ENCODE data around the gene C5orf46.

The C5orf46 gene

DNA sequence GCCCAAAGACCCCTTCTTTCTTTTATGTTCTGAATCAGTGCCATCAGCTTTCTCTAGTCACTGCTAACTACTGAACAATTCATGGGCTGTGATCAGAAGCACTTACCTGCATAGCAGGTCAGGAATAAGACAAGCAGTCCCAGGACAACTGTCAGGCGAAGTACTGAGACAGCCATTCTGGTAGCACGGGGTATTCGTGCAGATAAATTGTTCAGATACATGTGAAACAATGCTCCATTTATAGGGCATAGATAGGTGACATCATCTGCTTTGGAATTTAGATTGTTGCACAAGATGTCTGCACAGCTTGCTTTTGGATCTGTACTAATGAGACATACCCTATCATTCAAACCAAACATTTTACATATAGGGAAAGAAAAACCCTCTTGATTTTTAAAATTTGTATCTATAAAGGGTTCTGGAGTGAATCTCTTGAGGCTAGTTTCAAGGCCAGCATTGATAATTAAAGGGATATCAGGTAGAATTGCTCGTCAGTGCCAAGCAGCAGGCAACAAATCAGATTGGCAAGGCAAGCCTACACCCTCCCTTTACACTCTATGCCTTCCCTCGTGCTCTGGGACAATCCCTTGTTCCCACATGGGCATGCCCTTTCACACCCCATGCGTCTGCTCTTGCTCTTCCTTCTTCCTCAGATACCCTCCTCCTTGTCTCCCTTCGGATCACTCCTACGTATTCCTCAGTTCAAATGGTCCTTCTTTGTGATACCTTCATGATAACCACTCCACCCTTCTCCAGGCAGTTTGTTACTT, at the start of gene C5orf46:
C5orf46 (minus strand) TSS at position 213 of the 770 bp plus-strand sequence; CDS start at position 176, 37 bp downstream.
- TF ChIP-seq, protein P1, sequence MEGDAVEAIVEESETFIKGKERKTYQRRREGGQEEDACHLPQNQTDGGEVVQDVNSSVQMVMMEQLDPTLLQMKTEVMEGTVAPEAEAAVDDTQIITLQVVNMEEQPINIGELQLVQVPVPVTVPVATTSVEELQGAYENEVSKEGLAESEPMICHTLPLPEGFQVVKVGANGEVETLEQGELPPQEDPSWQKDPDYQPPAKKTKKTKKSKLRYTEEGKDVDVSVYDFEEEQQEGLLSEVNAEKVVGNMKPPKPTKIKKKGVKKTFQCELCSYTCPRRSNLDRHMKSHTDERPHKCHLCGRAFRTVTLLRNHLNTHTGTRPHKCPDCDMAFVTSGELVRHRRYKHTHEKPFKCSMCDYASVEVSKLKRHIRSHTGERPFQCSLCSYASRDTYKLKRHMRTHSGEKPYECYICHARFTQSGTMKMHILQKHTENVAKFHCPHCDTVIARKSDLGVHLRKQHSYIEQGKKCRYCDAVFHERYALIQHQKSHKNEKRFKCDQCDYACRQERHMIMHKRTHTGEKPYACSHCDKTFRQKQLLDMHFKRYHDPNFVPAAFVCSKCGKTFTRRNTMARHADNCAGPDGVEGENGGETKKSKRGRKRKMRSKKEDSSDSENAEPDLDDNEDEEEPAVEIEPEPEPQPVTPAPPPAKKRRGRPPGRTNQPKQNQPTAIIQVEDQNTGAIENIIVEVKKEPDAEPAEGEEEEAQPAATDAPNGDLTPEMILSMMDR (conservative IDR thresholded peaks at IDR 0.05), result no peak
- no peak within 1 kb of the TSS; the same call in 1 of the 2 replicates for H3K27ac ChIP-seq

DNA sequence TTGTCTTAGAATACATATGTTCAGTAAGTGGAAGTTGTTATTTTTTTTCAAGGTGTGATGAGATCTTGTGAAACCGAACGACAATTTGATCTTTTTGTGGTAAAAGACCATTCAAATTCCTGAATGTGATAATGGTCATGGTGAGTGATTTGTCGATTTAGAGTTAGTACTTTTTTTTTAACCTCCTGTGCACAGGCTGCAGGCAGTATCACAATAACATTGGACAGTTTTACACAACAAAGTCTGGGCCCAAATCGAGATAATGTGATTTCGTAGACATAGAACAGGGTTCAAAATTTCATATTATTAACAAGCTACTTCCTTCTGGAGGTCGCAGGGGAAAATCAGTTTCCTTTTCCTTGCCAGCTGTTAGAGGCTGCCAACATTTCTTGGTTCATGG, 48.6 kb upstream of the C5orf46 start:
- H3K27ac ChIP-seq, result no peak overlapping the region
- TF ChIP-seq, protein P1 (conservative IDR thresholded peaks at IDR 0.05), result no peak

DNA sequence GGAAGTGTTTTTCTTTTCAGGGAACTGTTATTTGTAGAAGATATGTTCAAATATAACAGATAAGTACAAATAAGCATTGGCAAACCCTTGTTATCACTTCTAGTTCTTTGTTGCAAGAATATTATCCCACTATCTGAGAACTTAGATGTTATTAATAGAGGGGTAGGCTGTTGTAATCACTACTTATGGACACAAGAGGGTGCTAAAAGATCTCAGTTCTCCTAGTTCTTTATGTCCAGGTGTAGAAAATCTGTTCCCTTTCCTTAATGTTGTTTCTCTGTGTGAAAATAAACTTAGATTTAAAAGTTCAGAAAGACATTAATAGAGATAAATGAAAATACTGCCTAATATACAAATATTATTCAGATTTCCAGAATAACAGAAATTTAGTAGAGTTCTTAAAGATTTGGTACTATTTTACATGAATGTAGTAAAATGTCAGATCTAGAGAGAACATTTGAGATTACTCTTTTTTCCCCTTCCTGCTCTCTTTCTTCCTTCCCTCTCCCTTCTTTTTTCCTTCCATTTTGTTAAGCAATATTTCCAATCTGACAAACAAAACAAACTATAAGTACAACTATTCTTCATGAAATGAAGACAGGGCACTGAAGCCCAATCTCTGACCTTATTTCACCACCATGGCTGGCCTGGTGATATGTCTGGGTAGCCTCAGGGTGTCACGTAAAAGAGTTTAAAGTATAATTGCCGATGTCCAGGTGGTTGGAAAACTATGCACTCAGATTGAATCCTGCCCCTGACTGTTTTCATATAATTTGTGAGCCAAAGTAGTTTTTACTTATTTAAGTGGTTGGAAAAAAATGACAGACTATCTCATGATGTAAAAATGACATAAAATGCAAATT, 43.6 kb upstream of the C5orf46 start:
- TF ChIP-seq, protein P1 (conservative IDR thresholded peaks at IDR 0.05), result peak; percentile 72
- H3K27ac ChIP-seq, result no peak overlapping the region

DNA sequence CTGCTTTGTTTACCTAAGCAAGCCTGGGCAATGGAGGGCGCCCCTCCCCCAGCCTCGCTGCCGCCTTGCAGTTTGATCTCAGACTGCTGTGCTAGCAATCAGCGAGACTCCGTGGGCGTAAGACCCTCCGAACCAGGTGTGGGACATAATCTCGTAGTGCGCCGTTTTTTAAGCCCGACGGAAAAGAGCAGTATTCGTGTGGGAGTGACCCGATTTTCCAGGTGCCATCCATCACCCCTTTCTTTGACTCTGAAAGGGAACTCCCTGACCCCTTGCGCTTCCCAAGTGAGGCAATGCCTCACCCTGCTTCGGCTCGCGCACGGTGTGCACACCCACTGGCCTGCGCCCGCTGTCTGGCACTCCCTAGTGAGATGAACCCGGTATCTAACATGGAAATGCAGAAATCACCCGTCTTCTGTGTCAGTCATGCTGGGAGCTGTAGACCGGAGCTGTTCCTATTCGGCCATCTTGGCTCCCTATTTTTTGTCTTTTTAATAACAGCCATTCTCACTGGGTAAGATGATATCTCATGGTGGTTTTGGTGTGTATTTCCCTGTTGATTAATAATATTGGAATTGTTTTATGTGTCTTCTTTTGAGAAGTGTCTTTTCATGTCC, 40.4 kb upstream of the C5orf46 start:
- H3K27ac ChIP-seq, result peak overlapping the region; percentile 89

DNA sequence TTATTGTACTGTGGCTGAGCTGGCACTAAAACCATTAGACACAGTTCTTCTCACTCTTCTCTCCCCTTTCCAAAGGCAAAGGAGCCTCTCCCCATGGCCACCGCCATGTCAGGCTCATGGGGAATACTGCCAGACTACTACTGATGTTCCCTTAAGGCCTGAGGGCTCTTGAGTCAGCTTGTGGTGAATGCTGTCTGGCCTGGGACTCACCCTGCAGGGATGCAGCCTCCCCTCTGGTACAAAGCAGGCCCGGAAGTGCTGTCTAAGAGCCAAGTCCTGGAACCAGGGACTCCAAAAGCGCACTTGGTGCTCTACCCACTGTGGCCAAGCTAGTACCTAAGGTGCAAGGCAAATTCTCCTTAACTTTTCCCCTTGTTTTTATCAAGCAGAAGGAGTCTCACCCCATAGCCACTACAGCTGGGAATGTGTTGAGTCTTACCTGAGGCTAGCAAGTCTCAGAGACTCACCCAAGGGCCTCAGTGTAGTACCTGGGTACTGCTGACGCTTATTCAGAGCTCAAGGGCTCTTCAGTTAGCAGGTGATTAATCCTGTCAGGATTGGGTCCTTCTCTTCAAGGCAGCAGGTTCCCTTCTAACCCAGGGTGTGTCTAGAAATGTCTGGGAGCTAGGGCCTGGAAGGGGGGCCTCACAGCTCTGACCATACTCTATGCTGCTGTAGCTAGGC, 33.2 kb upstream of the C5orf46 start:
- TF ChIP-seq, protein P1 (conservative IDR thresholded peaks at IDR 0.05), result no peak

DNA sequence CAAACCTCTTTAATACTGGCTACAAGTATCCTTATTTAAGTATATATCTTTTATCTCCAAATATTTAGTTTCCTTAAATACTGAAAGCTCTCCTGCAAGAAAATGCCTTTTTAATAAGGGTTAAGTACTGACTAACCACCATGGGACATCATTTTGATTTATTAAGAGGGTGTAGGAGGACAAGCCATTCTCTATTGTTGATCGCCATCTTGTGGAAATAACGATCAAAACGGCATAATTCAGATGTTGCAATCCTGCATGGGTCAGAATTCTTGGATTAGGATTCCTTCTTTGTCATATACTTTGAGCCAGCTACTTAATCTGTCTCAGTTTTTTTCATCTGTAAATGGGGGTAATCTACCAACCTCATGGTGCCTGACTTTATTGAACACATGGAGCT, 28.7 kb upstream of the C5orf46 start:
- H3K27ac ChIP-seq, result no peak overlapping the region
- TF ChIP-seq, protein P1 (conservative IDR thresholded peaks at IDR 0.05), result peak; percentile 62

More for the DNA sequence above, 33.2 kb upstream of the C5orf46 start:
- no peak overlapping the region for H3K27ac ChIP-seq

DNA sequence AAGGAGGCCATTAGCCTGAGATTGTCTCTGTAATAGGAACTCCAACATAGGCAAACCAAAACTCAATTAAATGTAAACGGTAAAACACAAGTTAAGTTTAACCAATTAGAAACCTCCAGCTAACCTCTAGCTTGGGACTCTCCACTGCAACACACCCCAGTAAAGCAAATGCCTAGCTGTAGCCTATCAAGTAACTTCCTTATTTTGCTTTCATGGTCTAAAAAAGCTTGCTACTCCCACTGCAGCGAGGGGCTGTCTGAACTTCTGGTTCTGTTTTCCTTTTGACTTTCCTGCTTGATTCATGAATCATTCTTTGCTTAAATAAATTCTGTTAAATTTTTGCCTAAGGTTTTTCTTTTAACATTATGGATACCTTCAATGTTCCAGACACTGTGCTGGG, 24.4 kb upstream of the C5orf46 start:
- H3K27ac ChIP-seq, result no peak overlapping the region
- TF ChIP-seq, protein P1 (conservative IDR thresholded peaks at IDR 0.05), result no peak

Measured in VCaP (cell line).